NCI-H2227 (cell line): ENCODE results near the gene ACACB.
"Not testable (repeated sequence)": the region's sequence is repeated elsewhere in the genome, so short reads cannot be mapped to it uniquely, and the experiment has no call there.

ENCODE experiments used
- DNase-seq: peaks from one replicate; lab custom pipeline; 2025; ENCODE audit not compliant: unreplicated experiment; lab: John Stamatoyannopoulos, UW

Gene ACACB

DNA sequence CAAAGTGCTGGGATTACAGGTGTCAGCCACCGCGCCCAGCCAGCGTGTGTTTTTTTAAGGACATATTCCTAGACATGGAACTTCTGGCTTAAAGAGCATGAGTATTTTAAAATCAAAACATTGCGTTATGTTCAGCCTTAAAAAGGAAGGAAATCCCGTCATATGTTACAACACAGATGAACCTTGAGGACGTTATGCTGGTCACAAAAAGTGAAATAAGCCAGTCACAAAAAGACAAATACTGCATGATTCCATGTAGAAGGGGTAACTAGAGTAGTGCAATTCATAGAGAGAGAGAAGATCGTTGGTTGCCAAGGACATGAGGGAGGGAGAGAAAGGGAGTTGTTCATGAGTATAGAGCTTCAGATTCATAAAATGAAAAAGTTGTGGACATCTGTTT lies 53.9 kb downstream of the ACACB start:
- no peak for DNase-seq

DNA sequence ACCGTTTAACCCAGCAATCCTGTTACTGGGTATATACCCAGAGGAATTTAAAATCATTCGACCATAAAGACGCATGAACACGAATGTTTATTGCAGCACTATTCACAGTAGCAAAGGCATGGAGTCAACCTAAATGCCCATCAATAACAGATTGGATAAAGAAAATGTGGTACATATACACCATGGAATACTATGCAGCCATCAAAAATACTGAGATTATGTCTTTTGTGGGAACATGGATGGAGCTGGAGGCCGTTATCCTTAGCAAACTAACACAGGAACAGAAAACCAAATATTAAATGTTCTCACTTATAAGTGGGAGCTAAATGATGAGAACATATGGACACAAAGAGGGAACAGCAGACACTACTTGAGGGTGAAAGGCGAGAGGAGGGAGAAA lies 56.4 kb downstream of the ACACB start:
- not testable (repeated sequence) for DNase-seq

DNA sequence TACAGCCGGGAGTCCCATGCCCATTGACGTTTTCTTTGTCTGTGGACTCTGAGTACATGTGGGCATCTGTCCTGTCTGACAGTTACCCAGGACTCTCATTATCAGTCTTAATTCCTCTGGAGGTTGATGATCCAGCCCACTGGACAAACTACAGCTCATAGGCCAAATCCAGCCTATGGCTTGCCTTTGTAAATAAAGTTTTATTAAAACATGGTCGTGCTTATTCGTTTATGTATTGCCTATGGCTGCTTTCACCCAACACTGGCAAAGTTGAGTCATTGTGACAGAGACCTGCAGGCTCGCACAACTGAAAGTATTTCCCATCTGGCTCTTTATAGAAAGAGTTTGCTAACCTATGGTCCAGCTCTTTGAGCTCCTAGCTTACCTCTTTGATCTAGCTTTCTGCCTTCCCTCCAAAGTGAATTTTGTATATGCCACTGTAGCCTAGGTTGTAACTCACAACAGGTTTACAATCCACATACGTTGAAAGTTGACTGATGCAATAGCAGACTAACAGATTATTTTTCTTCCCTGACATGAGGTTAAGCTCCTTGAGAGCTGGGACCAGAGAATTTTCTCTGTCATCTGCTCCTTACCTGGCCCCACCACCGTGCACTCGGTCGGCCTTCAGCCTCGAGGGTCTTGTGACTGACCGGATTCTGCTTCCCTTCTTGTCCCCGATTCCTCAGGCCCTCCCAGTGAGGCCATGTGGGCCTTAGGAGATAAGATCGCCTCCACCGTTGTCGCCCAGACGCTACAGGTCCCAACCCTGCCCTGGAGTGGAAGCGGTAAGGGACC lies 57.3 kb downstream of the ACACB start:
- DNase-seq = no peak

DNA sequence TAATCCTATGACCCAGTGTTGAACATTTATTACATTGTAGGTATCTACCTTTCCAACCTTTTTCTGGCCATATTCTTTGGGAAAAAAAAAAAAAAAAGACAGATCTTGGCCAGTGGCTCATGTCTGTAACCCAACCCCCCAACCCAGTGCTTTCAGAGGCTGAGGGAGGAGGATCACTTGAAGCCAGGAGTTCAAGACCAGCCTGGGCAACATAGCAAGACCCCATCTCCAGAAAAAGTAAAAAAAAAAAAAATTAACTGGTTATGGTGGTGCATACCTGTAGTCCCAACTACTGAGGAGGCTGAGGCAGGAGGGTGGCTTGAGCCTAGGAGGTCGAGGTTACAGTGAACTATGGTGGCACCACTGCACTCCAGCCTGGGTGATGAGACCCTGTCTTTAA lies 58.1 kb downstream of the ACACB start:
- DNase-seq = no peak

DNA sequence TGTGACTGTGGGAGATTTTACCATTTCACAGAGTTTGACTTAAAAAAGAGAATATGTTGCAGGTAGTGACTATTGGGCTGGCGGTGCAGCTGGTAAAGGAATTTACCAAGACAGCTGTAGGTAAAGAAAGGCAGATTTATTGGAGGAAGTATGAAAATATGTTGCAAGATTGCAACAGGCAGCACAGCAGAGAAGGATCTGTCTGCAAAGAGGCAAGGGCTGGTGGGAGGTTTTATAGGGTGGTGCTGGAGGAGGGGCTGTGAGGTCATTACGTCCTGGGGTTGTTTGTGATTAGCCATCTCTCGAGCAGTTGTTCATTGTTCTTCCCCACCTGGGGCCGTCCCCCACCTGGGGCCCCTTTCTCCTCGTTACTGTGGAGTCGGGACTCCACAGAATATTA lies 62.1 kb downstream of the ACACB start:
- DNase-seq = no peak

DNA sequence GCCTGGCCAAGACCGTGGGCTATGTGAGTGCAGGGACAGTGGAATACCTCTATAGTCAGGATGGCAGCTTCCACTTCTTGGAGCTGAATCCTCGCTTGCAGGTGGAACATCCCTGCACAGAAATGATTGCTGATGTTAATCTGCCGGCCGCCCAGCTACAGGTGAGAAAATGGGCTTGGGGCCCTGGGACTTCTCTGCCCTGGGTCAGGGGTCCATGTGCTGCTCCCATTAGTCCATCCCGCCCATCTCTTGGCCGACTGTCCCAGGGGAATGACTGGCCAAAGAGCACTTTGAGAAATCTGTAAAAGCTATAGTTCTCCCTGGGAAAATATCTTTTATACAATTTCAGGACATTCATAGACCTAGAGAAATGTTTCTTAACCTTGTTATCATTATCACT lies 63.5 kb downstream of the ACACB start:
- DNase-seq = no peak

DNA sequence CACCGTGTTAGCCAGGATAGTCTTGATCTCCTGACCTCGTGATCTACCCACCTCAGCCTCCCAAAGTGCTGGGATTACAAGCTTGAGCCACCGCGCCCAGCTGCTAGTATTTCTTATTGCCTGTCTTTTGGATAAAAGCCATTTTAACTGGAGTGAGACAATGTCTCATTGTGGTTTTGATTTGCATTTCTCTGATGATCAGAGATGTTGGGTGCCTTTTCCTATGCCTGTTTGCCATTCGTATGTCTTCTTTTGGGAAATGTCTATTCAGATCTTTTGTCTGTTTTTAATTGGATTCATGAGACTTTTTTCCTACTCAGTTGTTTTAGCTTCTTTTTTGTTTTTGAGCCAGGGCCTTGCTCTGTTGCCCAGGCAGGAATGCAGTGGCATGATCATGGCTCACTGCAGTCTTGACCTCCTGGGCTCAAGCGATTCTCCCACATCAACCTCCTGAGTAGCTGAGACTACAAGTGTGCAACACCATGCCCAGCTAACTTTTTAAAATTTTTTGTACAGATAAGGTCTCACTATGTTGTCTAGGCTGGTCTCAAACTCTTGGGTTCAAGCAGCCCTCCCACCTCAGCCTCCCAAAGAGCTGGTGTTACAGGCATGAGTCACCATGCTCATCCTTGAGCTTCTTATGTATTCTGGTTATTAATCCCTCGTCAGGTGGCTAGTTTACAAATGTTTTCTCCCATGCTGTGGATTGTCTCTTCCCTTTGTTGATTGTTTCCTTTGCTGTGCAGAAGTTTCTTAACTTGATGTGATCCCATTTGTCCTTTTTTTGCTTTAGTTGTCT lies 65.9 kb downstream of the ACACB start:
- no peak for DNase-seq

DNA sequence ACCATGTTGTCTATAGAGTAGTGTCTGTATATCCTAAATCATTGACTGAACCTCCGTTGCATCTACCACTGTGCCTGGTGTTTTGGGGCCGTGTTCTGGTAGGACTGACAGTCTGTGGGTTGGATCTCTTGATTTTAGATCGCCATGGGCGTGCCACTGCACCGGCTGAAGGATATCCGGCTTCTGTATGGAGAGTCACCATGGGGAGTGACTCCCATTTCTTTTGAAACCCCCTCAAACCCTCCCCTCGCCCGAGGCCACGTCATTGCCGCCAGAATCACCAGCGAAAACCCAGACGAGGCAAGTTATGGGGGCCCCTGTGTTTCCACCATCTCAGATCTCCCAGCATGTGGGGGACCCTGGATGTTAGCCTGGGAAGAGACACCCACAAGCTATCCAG lies 69.1 kb downstream of the ACACB start:
- no peak for DNase-seq

DNA sequence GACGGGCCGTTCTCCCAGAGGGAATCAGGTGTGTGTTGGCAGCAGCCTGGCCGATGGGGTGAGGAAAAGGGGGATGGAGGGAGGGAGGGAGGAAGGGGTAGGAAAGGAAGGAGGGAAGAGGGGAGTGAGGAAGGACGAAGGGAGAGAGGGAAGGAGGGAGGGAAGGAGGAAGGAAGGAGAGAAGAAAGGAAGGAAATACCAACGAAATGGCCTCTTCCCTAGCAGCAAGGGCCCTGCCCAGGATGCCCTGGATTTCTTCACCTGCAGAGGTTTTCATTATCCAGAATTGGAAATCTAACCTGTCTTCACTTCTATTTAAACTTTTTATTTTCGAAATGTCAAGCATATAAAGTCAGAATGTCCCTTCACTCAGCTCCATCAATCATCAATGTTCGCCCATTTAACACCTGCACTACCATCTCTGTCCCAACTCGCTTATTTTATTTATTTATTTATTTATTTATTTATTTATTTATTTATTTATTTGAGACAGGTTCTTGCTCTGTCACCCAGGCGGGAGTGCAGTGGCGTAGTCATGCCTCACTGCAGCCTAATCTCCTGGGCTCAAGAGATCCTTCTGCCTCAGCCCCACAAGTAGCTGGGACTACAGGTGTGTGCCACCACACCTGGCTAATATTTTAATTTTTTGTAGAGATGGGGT lies 70.7 kb downstream of the ACACB start:
- no peak for DNase-seq

DNA sequence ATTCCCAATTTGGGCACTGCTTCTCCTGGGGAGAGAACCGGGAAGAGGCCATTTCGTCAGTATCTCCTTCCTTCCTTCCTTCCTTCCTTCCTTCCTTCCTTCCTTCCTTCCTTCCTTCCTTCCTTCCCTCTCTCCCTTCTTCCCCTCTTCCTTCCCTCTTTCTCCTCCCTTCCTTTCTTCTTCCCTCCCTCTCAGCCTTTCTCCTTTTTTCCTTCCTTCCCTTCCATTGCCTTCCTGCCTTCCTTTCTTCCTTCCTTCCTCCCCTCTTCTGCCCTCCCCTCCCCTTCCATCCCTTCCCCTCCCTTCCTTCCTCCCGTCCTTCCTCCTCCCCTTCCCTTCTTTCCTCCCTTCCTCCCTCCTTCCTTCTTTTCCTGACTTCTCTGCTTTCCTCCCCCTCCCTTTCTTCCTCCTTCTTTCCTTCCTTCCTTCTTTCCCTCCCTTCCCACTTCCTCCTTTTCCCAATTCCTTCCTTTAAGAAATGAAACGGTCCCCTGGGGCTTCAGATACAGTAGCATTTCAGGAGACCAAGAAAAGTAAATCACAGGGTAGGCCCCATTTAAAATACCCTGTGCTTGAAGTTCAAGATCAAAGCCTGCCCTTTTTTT lies 71.8 kb downstream of the ACACB start:
- DNase-seq = no peak

DNA sequence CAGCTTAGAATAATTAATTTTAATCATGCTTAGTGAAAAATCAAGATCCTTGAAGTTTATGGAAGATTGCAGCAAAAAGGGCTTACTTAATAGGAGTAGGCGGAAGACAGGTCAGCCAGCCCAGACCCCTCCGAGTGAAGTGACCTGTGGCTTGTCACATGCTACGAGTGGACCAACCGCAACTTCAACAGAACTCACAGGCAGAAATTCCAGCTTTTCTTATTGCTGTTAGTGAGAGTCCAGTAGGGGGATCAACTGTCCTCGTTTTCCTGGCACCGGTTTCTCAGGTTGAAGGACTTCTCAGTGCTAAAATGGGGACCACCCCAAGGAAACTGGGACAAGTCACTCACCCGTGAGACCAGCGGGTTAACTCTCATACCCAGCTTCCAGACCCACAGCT lies 72.9 kb downstream of the ACACB start:
- DNase-seq = no peak

DNA sequence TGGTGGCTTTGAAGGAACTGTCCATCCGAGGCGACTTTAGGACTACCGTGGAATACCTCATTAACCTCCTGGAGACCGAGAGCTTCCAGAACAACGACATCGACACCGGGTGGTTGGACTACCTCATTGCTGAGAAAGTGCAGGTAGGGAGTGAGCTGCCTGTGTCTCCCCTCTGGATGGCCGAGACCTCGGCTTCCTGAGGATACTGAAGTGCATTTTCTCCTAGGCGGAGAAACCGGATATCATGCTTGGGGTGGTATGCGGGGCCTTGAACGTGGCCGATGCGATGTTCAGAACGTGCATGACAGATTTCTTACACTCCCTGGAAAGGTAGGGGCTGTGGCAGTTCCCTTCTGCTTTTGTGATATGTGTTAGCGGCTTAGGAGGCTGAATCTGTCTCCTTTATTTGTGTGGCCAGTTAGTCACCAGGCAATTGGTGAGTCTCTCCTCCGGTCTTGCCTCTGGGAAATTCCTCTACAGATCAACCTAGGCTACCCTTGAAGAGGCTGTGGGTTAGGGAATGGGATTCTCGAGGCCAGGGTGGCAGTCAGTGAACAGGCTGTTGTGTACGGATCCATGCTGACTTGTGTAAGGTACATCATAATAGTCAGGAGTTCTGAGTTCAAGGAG lies 75.3 kb downstream of the ACACB start:
- no peak for DNase-seq

DNA sequence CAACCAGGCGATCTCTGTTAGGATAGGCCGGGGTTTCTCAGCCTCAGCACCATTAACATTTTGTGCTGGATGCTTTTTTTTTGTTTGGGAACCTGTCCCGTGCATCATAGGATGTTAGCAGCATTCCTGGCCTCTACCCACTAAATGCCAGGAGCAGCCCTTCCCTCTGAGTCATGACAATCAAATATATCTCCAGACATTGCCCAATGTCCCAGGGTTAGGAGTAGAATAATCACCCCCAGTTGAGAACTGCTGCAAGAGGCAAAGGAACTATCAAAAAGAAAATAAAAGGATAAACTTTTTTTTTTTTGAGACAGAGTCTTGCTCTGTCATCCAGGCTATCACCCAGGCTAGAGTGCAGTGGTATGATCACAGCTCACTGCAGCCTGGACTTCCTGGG lies 76.0 kb downstream of the ACACB start:
- DNase-seq = no peak

DNA sequence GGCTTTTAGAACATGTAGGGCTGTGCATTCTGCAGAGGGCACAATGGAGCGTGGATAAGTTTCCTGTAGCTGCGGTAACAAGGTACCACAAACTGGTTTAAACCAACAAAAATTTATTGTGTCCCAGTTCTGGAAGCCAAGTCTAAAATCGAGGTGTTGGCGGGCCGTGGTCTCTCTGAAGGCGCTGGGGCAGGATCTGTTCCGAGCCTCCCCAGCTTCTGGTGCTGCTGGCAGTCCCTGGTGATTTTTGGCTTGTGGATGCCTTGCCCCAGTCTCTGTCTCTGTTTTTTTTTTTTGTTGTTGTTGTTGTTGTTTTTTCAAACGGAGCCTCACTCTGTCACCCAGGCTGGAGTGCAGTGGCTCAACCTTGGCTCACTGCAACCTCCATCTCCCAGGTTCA lies 77.5 kb downstream of the ACACB start:
- DNase-seq = no peak

DNA sequence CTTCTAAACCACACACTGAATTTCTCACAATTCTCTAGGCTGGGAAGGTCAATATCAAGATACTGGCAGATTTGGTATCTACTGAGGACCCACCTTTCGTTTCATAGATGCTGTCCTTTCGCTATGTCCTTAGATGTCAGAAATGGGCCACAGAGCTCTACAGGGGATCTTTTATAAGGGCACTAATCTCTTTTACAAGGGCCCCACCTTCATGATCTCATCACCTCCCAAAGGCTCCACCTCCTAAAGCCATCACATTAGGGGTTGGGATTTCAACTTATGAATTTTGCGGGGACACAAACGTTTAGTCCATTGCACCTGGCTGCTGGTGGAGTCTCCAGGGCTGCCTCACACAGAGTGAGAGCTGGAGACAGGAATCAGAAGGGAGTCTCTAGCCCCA lies 79.9 kb downstream of the ACACB start:
- no peak for DNase-seq

DNA sequence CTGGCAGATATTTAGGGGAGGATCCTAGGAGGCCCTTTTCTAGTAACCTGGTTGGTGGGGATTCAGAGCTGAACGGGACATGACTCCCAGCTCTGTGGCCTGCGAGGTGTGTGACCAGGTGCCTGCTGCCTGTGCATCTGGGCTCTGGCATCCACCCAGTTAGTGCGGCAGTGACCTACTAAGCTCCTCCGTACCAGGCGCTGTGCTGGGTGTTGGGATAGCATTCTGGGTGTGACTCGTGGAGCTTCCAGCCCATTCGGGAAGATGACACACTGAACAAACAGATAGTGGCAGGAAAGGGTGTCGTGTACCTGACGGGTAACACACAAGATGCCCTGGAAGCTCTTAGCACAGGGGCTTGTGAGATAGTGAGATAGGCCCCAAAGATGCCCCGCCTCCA lies 80.9 kb downstream of the ACACB start:
- no peak for DNase-seq

DNA sequence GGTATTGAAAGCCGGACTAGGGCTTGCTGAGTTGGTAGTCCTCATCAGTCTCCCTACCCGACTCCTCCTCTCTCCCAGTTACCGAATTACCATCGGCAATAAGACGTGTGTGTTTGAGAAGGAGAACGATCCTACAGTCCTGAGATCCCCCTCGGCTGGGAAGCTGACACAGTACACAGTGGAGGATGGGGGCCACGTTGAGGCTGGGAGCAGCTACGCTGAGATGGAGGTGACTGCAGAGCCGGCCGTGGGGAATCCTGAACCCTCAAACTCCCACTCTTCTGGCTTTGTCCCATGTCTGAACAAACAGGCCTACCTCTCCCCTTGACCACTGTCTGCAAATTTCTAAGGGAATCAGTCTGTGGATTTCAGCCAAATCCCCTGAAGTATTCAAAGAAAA lies 82.9 kb downstream of the ACACB start:
- DNase-seq = no peak

DNA sequence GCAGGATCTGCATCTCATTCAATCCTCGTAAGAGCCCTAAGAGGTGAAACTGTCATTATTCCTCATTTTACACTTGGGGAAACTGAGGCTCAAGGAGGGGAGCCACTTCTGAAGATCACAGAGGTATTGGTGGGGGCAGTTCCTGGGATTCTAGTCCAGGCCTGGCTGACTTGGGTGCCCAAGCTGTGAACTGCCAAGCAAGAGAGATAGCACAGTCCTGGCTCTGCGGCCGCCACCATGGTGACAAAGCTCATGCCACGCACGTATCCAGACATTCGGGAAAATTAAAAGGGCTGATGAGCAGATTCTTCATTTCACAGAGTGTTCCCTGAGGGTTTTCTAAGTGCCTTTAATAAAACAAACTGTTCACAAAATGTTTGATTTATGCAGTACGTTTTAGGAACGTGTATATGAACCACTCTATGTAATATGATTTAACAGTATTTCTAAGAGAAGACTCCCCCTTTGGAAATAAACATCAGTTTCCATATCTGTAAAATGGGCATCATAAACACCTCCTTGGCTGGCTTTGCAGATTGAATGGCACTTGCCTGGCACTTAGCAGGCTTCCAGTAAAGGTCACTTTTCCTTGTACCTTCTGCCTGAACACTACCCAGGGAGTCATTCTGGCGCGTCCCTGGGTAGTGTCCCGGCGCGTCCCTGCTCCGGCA lies 84.6 kb downstream of the ACACB start:
- no peak for DNase-seq

DNA sequence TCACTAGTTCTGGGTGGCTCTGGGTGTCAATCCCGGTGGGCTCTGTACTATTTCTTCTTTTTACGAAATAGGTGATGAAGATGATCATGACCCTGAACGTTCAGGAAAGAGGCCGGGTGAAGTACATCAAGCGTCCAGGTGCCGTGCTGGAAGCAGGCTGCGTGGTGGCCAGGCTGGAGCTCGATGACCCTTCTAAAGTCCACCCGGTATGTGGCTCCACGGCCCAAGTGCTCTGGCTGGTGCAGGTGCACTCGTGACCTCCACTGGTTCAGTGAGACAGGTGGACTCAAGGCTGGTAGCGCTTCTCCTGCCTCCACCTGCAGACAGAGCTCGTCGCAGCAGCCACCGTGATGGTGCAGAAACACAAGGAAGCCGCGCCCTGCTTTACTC lies 85.1 kb downstream of the ACACB start:
- DNase-seq = no peak

DNA sequence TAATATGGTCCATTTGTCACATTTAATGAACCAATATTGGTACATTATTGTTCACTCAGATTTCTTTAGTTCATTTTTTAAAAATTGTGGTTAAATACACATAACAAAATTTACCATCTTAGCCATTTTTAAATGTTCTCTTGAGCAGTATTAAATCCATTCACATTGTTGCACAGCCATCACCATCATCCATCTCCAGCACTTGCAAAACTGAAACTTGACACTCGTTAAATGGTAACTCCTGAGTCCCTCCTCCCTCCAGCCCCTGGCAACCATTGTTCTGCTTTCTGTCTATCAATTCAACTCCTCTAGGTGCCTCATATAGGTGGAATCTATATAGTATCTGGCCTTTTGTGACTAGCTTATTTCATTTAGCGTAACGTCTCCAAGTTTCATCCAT lies 86.4 kb downstream of the ACACB start:
- no peak for DNase-seq

DNA sequence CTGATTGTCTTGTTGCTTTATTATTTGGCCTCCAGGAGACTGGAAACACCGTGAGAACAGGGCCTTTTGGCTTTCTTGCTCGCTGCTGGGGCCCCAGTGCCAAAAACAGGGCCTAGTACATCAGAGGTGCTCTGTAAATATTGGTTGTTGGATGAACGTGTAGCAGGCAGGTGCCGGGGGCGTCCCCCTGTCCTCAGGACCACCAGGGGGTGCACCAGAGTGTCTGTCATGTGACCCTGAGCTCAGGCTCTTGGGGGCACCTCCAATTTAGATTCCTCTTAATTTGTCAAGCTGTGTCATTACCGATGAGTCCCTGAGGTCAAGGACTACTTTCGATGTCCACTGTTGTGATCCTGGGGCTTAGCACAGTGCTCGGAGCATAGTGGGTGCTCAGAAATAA lies 87.1 kb downstream of the ACACB start:
- DNase-seq = no peak
